Activated CD8-positive, alpha-beta memory T cell treated with anti-CD3 and anti-CD28 coated beads for 48 hours (primary cell): ENCODE data around the gene NDUFB10.

Experiments
- DNase-seq, 3 experiments: peaks; one replicate each; pipeline ENCODE4 v3.0.0-alpha.2; 2020; ENCODE audit warnings: low read depth in 2 of 3, low spot score in 2 of 3

Gene NDUFB10

DNA sequence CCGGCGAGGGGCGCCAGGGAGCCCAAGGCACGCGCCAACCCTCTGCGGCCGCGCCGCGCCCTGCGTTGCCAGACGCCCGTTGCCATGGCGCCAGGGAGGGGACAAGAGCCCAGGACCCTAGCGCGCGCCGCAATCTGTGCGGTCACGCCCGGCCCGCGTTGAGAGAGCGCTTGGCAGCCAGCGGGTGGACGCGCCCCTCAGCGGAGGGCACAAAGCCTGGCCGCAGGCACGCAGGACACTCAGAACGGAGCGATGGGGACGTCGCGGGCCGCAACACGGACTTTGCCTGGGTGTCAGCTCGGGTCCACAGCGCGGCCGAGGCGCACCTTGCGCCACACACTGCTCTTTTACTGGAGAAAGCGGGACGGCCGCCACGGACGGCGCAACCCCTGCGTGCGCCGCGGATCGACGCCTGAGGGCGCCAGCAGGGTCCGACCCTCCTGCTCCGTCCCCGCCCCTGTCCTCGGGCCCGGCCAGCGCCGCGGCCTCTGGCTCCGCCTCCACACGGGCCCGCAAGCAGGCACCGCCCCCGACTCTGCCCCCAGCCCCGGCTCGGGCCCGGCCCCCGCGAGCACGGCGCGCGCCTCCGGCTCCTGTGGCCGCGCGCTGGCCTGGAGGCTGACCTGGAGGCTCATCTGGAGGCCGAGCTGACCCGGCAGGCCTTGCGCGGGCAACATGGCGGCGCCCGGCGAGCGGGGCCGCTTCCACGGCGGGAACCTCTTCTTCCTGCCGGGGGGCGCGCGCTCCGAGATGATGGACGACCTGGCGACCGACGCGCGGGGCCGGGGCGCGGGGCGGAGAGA is 24.4 kb downstream of the NDUFB10 start, which contains the start of gene GFER:
Gene GFER (plus strand): TSS at position 650 of the 803 bp plus-strand sequence. CDS start 26 bp downstream, at position 676.
- peak in 1 of 3 experiments; percentile 72 for DNase-seq

DNA sequence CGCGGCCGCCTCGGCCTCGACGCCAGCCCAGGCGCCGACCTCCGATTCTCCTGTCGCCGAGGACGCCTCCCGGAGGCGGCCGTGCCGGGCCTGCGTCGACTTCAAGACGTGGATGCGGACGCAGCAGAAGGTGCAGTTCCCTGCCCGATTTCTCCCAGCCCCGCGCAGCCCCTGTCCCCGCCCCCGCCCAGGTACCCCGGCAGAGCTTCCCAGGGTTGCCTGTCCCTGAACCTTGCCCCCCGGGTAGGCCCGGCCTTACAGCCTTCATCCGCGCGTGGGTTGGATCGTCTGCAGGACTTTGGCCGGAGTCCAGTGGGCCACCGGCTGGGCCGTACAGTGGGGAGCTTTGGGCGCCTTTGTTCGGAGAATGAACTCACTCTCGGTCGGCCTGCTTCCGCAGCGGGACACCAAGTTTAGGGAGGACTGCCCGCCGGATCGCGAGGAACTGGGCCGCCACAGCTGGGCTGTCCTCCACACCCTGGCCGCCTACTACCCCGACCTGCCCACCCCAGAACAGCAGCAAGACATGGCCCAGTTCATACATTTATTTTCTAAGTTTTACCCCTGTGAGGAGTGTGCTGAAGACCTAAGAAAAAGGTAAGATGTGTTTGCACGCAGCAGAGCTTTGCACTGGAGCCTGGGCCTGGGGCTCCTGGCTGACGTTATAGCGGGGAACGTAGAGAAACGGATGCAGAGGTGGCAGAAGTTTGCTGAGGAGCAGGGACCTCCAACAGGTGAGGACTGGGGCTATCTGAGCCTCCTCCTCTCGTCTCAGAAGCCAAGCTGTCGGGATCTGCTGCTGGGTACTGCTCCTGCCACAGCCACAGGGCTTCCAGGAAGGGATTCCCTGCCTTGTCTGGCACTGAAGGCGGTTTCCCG is 25.2 kb downstream of the NDUFB10 start:
- DNase-seq = no peak

DNA sequence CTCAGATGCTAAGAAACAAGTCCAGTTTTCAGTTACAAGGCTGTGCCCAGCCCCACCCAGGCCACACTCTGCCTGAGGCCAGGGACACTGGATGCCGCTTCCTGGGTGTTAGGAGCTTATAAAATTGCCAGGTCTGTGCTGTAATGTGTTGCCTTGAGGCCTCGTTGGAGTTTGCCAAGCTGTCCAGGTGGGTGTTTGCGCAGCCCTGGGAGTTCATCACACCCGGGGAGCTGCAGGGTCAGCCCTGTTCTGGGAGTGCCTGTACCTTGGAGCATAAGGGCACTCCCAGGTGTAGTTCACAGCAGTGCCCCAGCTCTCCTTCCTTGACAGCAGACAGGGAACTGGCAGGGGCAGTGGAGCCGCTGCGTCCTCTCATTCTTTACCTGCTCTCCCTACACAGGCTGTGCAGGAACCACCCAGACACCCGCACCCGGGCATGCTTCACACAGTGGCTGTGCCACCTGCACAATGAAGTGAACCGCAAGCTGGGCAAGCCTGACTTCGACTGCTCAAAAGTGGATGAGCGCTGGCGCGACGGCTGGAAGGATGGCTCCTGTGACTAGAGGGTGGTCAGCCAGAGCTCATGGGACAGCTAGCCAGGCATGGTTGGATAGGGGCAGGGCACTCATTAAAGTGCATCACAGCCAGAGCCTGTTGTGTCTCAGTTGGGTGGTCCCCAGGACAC is 26.3 kb downstream of the NDUFB10 start:
- no peak for DNase-seq

DNA sequence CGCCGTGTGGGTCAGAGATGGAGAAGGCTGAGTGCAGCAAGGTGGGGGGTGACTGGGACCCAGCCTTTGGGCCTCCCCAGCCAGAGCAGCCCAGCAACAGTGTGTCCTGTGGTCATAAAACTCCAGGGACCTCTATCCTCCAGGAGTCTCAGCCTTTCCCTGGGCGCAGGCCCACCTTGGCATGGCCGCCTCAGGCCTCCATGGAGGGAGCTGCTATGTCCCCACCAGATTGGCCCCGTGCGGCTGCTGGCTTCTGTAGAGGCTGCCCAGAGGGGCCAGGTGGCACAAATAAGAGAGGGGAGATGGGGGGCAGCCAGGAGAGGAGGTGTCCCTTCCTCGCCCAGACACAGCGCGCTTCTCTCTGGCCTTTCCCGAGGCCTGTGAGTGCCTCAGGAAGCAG is 27.9 kb downstream of the NDUFB10 start:
- DNase-seq = no peak

DNA sequence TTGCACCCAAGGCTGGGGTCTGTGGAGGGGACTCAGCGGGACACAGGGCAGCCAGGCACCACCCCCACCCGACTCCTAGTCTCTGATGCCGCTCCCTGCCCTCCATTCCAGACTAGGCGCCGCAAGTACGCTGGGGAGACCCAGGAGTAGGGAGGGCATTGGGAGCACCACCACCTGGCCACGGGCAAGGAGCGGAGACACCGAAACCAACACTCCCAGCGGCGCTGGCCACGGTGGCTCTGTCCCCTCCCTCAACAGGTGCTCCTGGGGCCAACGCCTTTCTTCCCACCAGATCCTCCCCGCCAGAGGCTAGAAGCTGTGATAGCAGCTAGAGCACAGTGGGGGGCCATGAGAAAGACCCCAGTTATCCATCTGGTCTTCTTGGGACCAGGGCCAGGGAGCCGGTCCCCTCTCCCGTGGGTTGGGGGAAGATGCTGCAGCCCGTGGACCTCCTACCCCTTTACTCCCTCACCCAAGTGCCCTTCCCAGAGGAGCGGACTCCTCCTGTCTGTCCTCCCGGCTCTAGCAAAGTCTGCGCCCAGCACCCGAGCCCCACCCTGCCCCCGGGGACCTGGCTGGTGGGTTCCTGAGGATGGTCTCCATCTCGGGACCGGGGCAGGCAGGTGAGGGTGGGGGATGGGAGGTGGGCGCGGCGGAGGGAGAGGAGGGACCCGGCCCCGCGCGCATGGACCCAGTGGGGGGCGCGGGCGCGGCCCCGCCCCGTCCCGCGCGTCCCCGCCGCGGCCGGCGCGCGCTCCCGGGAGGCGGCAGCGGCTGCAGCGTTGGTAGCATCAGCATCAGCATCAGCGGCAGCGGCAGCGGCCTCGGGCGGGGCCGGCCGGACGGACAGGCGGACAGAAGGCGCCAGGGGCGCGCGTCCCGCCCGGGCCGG is 30.1 kb downstream of the NDUFB10 start, which contains the start of gene SYNGR3:
Gene SYNGR3 (plus strand): TSS at position 762 of the 892 bp plus-strand sequence. CDS start 133 bp downstream, outside the sequence.
- no peak for DNase-seq

DNA sequence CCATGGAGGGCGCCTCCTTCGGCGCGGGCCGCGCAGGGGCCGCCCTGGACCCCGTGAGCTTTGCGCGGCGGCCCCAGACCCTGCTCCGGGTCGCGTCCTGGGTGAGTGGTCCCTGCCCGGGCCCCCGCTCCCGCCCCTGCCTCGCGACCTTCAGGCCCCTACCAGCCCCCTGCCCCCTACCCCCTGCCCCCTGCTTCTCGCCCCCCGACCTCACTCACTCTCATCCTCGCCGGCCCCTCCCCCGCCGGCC is 30.7 kb downstream of the NDUFB10 start:
- DNase-seq = no peak

DNA sequence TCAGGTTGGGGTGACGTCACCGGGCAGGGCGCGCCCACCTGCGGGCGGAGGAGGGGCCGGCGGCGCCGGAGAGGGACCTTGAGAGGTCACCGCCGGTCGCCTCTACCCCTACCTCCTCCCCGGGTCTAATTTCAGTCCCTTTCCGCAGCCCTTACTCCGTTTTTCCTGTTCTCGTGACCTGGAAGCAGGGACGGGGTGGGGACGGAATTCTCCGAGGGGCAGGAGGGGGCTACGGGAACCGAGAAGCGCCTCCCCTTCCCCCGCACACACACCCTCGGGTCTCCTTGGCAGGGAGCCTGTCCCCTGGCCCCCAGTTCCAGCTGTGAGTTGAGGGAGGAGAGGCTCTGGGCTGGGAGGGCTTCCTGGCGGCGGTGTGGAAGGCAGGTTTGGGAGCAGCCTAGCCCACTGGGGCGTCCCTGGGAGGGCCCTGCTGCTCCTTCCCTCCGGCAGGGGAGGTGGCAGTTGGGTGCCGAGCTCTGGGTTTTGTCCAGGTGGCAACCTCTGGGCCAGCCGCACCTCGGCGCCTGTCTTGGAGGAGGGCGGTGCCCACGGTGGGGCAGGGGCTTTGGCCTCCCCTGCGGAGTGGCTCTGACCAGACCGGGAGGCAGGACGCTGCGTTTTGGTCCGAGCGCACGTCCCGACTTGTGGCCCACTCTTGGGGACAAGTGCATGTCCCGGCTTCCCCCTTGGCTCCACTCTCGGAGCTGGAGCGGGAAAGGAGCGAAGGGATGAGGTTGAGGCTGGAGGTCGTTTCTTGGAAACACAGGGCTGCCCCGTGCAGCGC is 31.2 kb downstream of the NDUFB10 start:
- DNase-seq = no peak

DNA sequence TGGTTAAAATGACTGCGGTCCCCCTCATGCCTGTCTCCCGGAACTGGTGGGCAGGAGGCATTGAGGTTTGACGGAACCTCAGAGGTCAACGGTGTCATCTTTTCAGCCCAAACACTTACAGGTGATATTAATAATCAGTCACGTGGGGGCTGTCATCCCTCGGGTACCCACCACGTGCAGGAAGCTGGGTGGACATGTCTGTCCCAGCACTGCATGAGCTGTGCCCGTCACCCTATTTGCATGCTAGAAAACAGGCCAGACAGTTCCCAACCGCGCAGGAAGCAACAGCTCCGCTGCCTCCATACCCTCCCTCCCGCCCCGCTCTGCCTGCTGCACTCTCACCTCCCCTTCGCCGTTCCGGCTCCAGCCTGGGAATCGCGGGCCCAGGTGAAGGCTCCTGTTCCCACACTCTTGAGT is 31.8 kb downstream of the NDUFB10 start:
- peak in 1 of 3 experiments; percentile 38 for DNase-seq

DNA sequence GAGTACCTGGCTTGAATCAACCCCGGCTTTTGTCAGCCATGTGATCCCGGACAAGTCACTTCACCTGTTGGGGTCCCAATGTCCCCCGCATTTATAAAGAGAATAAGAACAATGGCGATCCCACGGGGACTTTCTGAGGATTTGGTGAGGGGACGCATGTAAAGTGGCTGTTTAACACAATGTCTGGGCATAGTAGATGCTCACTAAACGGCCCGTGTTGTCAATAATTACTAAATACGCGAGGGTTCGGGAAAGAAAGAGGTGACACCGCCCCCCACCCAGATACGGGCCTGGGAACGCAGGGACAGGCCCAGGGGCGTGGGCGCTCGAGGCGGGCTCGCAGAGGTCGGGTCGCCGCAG is 32.2 kb downstream of the NDUFB10 start:
- DNase-seq = no peak

DNA sequence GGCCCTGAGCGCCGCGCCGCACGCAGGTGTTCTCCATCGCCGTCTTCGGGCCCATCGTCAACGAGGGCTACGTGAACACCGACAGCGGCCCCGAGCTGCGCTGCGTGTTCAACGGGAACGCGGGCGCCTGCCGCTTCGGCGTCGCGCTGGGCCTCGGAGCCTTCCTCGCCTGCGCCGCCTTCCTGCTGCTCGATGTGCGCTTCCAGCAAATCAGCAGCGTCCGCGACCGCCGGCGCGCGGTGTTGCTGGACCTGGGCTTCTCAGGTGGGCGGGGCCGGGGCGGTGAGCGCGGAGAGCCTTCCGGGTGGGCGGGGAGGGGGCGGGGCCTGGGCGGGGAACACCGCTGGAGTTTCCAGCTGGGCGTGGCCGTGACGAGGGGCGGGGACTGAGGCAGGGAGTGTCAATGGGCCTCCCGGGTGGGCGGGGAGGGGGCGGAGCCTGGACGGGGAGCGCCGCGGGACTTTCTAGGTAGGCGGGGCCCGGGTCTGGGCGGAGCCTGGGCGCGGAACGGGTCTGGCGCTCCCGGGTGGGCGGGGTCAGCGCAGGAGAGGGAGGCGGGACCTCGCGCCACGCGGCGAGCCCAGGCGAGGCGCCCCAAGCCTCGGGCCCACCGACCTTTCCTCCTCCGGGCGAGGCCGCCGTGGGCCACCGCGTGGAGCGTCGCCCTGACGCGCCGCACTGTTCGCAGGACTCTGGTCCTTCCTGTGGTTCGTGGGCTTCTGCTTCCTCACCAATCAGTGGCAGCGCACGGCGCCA is 32.8 kb downstream of the NDUFB10 start:
- peak; percentile 92 to 98 (median 93) for DNase-seq

DNA sequence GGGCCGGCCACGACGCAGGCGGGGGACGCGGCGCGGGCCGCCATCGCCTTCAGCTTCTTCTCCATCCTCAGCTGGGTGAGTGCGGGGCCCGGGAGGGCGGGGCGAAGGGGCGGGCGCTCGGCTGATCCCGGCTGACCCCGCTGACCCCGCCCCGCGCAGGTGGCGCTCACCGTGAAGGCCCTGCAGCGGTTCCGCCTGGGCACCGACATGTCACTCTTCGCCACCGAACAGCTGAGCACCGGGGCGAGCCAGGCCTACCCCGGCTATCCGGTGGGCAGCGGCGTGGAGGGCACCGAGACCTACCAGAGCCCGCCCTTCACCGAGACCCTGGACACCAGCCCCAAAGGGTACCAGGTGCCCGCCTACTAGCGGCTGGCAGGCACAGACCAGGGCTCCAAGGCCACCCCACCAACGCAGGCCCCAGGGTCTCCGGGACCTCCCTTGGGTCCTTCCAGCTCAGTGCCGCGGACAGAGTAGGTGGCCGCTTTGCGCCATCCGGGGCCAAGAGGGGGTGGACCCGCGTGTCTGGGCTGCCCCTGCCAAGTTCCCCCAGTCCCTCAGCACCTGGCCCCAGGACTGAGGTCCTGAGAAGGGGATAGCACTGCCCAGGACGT is 33.5 kb downstream of the NDUFB10 start:
- no peak for DNase-seq

DNA sequence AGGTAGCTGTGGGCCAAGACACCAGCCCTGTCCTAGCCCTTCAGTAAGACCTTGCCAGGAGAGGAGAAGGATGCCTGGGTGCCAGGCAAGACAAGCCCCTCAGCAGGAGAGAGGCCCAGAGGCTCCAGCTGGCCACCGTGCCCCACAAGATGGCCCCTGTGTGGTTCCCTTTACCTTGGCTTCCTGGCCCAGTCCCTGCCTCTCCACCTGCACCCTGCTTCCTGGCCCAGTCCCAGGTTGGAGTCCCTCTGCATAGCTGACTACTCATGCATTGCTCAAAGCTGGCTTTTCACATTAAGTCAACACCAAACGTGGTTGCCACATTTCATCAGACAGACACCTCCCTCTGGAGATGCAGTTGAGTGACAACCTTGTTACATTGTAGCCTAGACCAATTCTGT is 34.4 kb downstream of the NDUFB10 start:
- no peak for DNase-seq

DNA sequence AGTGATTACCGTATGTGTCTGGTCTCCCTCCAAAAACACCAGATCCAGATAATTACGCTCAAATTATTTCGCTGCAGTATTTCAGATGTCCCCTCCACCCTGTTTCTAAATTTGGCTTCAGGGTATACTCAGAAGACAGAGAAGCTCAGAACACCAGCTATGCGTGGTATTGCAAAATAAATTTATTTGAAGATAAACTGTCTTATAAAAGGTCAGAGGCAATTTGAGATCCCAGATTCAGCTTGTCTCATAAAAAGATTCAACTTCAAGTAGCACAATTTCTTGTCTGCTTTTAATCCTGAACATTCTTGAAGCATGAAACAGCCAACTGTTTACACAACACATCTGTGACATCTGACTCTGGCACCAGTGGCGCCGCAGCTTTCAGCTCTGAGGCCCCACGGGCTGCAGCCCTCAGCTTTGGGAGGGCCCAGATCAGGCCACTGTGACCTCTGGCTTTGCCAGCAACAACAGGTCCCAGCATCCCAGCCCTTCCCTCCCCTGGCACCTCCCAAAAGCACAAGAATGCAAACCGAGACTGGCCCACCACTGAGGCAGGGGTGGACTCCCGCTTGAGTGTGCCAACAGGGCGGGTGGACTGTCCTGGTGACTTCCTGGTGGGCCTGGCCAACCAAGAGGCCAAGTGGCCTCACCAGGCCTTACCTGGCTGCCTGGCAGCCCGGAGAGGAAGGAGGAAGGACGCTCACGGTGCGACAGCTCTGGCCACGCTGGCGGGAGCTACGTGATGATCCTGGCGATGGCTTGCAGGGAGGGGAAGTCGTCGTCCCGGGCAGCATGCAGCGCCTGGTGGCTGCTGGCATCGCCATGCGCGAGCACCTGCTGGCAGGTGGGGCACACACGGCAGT is 38.4 kb downstream of the NDUFB10 start:
- no peak for DNase-seq

DNA sequence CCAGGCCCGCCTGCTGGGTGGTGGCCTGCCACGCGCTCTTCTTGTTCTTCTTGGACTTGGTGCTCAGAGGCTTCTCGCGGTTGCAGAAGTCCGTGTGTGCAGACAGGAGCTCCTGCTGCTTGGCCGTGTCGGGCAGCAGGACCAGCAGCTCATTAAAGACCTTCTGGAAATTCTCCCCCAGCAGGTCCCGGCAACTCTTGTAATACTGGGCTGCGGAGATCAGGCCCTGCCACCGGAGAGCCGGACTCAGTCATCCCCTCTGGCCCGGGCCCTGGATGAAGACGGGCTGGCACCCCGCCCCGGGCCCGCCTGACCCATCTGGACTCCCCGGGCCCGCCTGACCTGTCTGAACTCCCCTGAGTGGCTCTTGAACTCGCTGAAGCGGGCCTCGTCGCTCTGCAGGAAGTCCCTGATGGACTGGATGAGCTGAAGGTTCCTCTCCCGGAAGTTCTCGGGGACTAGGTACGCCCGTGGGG is 39.1 kb downstream of the NDUFB10 start:
- no peak for DNase-seq

DNA sequence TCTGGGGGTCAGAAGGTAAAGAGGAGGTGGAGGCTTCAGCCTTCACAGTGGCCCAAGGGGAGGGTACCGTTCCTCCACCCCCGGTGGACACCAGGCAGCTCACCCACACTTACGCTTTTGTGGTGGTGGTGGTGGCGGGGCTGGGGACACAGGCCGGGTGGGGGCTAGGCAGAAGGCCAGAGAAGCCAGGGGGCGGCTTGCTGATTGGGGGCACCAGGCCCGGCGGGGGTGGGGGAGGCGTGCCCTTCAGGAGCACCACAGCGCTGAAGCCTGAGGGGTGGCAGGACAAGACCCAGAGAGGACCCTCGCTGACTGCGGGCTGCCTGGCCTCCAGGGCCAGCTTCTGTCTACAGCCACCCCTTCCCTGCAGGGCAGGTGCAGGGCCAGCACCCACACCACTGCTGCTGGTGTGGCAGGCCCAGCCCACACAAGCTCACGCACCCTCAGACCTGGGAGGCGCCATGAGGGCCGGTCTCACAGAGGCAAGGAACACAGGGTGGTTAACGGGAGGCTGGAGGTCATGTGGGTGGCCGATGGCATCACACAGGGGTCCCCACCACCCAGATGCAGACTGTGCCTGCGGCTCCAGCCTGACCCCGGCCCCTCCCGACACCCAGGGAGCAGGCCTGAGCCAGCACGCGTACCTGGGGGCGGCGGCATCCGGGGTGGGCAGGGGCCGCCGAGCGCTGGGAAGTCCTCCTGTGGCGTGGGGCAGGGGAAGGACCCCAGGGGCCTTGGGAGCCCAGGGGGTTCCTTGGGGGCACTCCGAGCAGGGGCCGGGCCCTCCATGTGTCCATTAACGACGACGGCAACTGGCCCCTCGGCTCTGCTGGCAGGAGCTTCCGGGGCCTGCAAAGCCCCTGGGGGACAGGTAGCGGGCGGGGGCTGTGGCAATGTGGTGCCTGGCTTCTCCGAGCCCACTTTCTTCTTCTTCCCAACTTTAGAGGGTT is 39.8 kb downstream of the NDUFB10 start:
- DNase-seq = no peak

DNA sequence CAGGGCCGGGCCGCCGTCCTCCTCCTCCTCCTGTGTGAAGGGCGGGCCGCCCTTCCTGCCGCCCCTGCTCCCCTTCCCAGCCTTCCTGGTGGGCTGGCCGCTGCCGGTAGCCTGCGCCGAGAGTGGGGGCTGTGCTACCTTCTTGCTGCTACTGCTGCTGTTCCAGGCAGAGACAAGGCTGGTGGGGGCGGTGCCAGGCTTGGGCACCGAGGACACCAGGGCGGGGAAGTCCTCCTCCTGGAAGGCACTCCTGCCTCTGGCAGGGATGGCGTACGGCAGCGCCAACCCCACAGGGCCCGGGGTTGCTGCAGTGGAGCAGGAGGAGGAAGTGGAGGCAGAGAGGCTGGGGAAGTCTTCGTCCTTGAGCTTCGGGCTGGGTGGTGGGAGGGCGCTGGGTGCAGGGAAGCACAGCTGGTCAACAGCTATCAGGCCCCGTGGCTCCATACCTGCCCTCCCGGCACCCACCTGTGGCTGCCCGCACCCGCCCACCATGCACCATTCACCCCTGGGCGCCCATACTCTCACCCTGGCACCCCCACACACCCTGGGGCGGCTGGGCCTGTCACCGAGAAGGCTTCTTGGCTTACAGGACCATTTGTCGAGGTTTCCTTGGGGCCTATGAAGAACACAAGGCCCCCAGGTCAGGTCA is 40.7 kb downstream of the NDUFB10 start:
- DNase-seq = no peak
